A549 (cell line): Measurements from ENCODE around the gene QRICH2.
"Not testable (repeated sequence)": the region's sequence is repeated elsewhere in the genome, so short reads cannot be mapped to it uniquely, and the experiment has no call there.

Source experiments
- CTCF ChIP-seq: fragments of >200 bp; sonication (Bioruptor Twin); formaldehyde crosslinking; IDR thresholded peaks from 3 replicates; pipeline ENCODE4 v1.5.1; 2016
- E2F6 ChIP-seq: IDR thresholded peaks from 2 replicates; pipeline ENCODE4 v1.6.1; 2012; ENCODE audit warnings: low read depth, borderline replicate concordance
- MAZ ChIP-seq: fragments of 150-350 bp; IDR thresholded peaks from 2 replicates; pipeline ENCODE4 v1.6.1; 2014; ENCODE audit warnings: antibody characterized with exemption, low read depth, low read length, borderline replicate concordance
- POLR2A ChIP-seq: IDR thresholded peaks from 2 replicates; pipeline ENCODE4 v1.6.1; 2012; ENCODE audit warnings: mild to moderate bottlenecking, low read length
- RAD21 ChIP-seq, 2 experiments: fragments of >200 bp in 1 of 2; sonication (Bioruptor Twin) in 1 of 2; formaldehyde crosslinking in 1 of 2; IDR thresholded peaks in 1 of 2; conservative IDR thresholded peaks in 1 of 2; 2 replicates in 1 of 2; 3 replicates in 1 of 2; pipeline ENCODE4 v1.6.1; 2012 to 2018; ENCODE audit warnings: inconsistent platforms in 1 of 2
- RFX5 ChIP-seq: fragments of 450-650 bp; IDR thresholded peaks from 2 replicates; pipeline ENCODE4 v1.7.1; 2014; ENCODE audit warnings: antibody characterized with exemption, mild to moderate bottlenecking, moderate library complexity
- TP53 ChIP-seq: fragments of 250-450 bp; sonication (Bioruptor Pico); IDR thresholded peaks from 2 replicates; pipeline ENCODE4 v1.5.0; 2021; ENCODE audit warnings: mild to moderate bottlenecking, moderate library complexity

GRCh38 chr17:76244721-76245120, 63.4 kb downstream of the QRICH2 start:
- TF ChIP-seq POLR2A; RAD21 (conservative IDR thresholded peaks at IDR 0.05 in 1 of 2, IDR thresholded peaks at IDR 0.05 in 1 of 2); CTCF; RFX5; MAZ; TP53; E2F6: not testable (repeated sequence)
